Endothelial cell of umbilical vein (primary cell): Measurements from ENCODE around the gene WDR13. TPM values are rescaled to one million over a fixed set of nuclear protein-coding genes. Genes with fewer than 3 reads are reported as not detected.

ENCODE experiments used
- BruUV-seq: library from RNA; stranded (reverse); fragments of 400-500 nt; replicated peaks from 2 replicates; lab custom pipeline; 2021; lab: Mats Ljungman, UMichigan
- CTCF ChIA-PET: fragments of 300-600, 350-600 bp; sonication (Branson Sonifier 250); formaldehyde crosslinking; loops from one replicate; lab custom pipeline; 2021; ENCODE audit warnings: antibody characterized with exemption, inconsistent platforms; lab: Charles Lee
- POLR2A ChIA-PET: fragments of 300-600, 350-600 bp; sonication (Branson Sonifier 250); formaldehyde crosslinking; loops from one replicate; lab custom pipeline; 2021; ENCODE audit warnings: antibody characterized with exemption, inconsistent platforms; lab: Charles Lee
- DNase-seq: peaks from one replicate; pipeline ENCODE4 v3.0.0-alpha.2; 2011; ENCODE audit warnings: low read depth, low spot score
- FAIRE-seq: peaks from 2 replicates; lab custom pipeline; 2011; peaks lifted over from hg19 to GRCh38; lab: Jason Lieb, UNC
- H2AFZ ChIP-seq: 2 replicates; pipeline ENCODE4 v1.6.0; 2012; ENCODE audit warnings: low read depth, low read length, control low read depth, inconsistent platforms
- H3K27ac ChIP-seq: 2 replicates; pipeline ENCODE4 v1.5.1; 2011; ENCODE audit warnings: low read depth, mild to moderate bottlenecking, control low read depth, low read length, moderate library complexity; ENCODE audit not compliant: insufficient read depth
- H3K27me3 ChIP-seq, 2 experiments: 2 replicates each; pipeline versions ENCODE4 v1.6.0 to v1.6.1; 2011; ENCODE audit warnings: low read length in 2 of 2, mixed read lengths in 1 of 2; ENCODE audit not compliant: control insufficient read depth in 2 of 2, insufficient read depth in 2 of 2
- H3K36me3 ChIP-seq, 2 experiments: 2 replicates in 1 of 2; 3 replicates in 1 of 2; pipeline ENCODE4 v1.5.1; 2011; ENCODE audit warnings: low read length in 2 of 2, mild to moderate bottlenecking in 1 of 2, moderate library complexity in 1 of 2; ENCODE audit not compliant: control insufficient read depth in 2 of 2, insufficient read depth in 2 of 2; ENCODE audit errors: extremely low read depth in 1 of 2
- H3K4me1 ChIP-seq: 3 replicates; pipeline ENCODE4 v1.5.1; 2011; ENCODE audit warnings: mild to moderate bottlenecking, low read length; ENCODE audit not compliant: control insufficient read depth, insufficient read depth; ENCODE audit errors: extremely low read depth
- H3K4me2 ChIP-seq: 2 replicates; pipeline ENCODE4 v1.6.1; 2011; ENCODE audit warnings: low read length, control low read depth, mixed read lengths; ENCODE audit not compliant: insufficient read depth
- H3K4me3 ChIP-seq, 3 experiments: fragments of 200-600 bp in 1 of 3; sonication (generic), shearing (Covaris generic) in 1 of 3; replicated peaks in 1 of 3; 2 replicates each; pipeline ENCODE4 v1.5.1; 2011 to 2016; ENCODE audit warnings: control low read depth in 3 of 3, low read length in 3 of 3, mild to moderate bottlenecking in 2 of 3, inconsistent platforms in 1 of 3, low read depth in 1 of 3, moderate library complexity in 1 of 3; ENCODE audit not compliant: insufficient read depth in 1 of 3
- H3K79me2 ChIP-seq: 2 replicates; pipeline ENCODE4 v1.6.0; 2012; ENCODE audit warnings: low read length, inconsistent platforms; ENCODE audit not compliant: control insufficient read depth, insufficient read depth
- H3K9ac ChIP-seq: replicated peaks from 2 replicates; pipeline ENCODE3; 2011; ENCODE audit warnings: low read length, control low read depth; ENCODE audit not compliant: insufficient read depth; ENCODE audit errors: extremely low read depth
- H3K9me1 ChIP-seq: replicated peaks from 3 replicates; pipeline ENCODE4 v1.6.0; 2011; ENCODE audit warnings: mild to moderate bottlenecking, low read length; ENCODE audit not compliant: control insufficient read depth, insufficient read depth; ENCODE audit errors: extremely low read depth
- H3K9me3 ChIP-seq: replicated peaks from 2 replicates; pipeline ENCODE4 v1.5.1; 2012; ENCODE audit warnings: low read length, inconsistent platforms; ENCODE audit not compliant: control insufficient read depth, insufficient read depth
- H4K20me1 ChIP-seq: replicated peaks from 2 replicates; pipeline ENCODE3; 2011; ENCODE audit warnings: mild to moderate bottlenecking, low read length; ENCODE audit not compliant: control insufficient read depth, insufficient read depth; ENCODE audit errors: extremely low read depth
- EZH2 ChIP-seq: IDR thresholded peaks from 2 replicates; pipeline ENCODE4 v1.6.1; 2012; ENCODE audit warnings: borderline replicate concordance, low read depth, mild to moderate bottlenecking, moderate library complexity, low read length, inconsistent platforms; ENCODE audit not compliant: severe bottlenecking
- FOS ChIP-seq: IDR thresholded peaks from 2 replicates; pipeline ENCODE4 v1.6.1; 2011; ENCODE audit warnings: mild to moderate bottlenecking, low read length, moderate library complexity, borderline replicate concordance; ENCODE audit not compliant: insufficient read depth
- GATA2 ChIP-seq: IDR thresholded peaks from 2 replicates; pipeline ENCODE4 v1.7.0; 2011; ENCODE audit warnings: low read depth, mild to moderate bottlenecking, moderate library complexity, mixed read lengths, low read length; ENCODE audit not compliant: insufficient read length, insufficient read depth
- JUN ChIP-seq: IDR thresholded peaks from 2 replicates; pipeline ENCODE4 v1.6.1; 2011; ENCODE audit warnings: borderline replicate concordance, low read depth; ENCODE audit not compliant: insufficient read length, insufficient read depth
- MYC ChIP-seq: IDR thresholded peaks from one replicate; pipeline ENCODE4 v1.6.1; 2011; ENCODE audit warnings: mild to moderate bottlenecking, low read depth, low read length
- POLR2A ChIP-seq: IDR thresholded peaks from 2 replicates; pipeline ENCODE4 v1.6.1; 2012; ENCODE audit warnings: low read depth, mild to moderate bottlenecking, control low read depth, low read length
- POLR2AphosphoS5 ChIP-seq: IDR thresholded peaks from 2 replicates; pipeline ENCODE4 v1.6.1; 2012; ENCODE audit warnings: low read depth, mild to moderate bottlenecking, control low read depth, low read length, moderate library complexity; ENCODE audit not compliant: insufficient read depth
- dilution Hi-C: fragments of 300-500 bp; cut with MboI; formaldehyde crosslinking; loops from one replicate; pipeline ENCODE4 v1.15.0; 2019; ENCODE audit warnings: low sequenced_read_pairs; ENCODE audit not compliant: extremely low pct_ligation_motif_present
- intact Hi-C: fragments of 100-400 bp; cut with micrococcal nuclease; formaldehyde crosslinking; loops from one replicate; pipeline ENCODE4 v1.10.0; 2022
- polyA plus RNA-seq, 4 experiments: library from polyadenylated mRNA; depleted of rRNA in 3 of 4; stranded (reverse) in 3 of 4; unstranded in 1 of 4; fragments of >200 nt; gene quantifications; 2 replicates each; pipeline versions ENCODE4 v1.2.1 to v1.2.3, GENCODE V29; 2011 to 2012; ENCODE audit warnings: missing spikeins in 1 of 4
- total RNA-seq: library from RNA; stranded (reverse); gene quantifications from 2 replicates; pipeline ENCODE4 v1.2.3, GENCODE V29; 2021
- TF ChIP-seq, protein P1 (sequence below), 2 donors: IDR thresholded peaks; 1 replicate in 1 of 2; 2 replicates in 1 of 2; pipeline ENCODE4 v1.5.1; 2011; ENCODE audit warnings: low read length in 2 of 2, mild to moderate bottlenecking in 2 of 2, moderate library complexity in 2 of 2, control low read depth in 1 of 2, inconsistent platforms in 1 of 2, low read depth in 1 of 2; ENCODE audit not compliant: insufficient read depth in 1 of 2; ENCODE audit errors: extremely low read depth in 1 of 2
- TF ChIP-seq, protein P2 (sequence below): IDR thresholded peaks from 2 replicates; pipeline ENCODE4 v1.6.1; 2011; ENCODE audit not compliant: insufficient read depth, insufficient read length

The WDR13 gene
- total and polyA plus RNA-seq, 2 donors (not counting 3 experiments of a cell fraction or from before 2014, with no cell fraction given), result 85.0 to 169 TPM

DNA sequence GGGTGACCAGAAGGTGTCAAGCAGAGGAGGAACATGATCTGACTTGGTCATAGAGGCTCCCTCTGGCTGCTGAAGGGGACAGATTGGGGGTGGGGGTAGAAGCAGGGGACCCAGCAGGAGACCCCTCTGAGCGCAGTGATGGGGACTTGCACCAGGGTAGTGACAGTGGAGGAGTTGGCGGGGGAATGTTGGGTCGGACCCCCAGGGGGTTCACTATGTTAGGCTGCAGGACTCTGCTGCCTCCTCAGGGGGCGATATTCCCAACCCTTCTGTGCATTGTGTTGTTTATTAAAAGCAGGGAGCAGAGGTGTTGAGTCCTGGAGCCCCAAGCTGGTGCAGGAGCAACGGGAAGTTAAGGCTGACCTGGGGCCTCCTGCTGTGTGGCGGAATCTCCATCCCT is 8.8 kb downstream of the WDR13 start:
- no peak overlapping the region for H3K27ac ChIP-seq
- intact Hi-C loops (no loop called here), dilution Hi-C loops (no loop called here)
- no peak overlapping the region for H3K4me3 ChIP-seq
- peaks cover 0 to 18% of the 10 kb centered on the region in 2 experiments for H3K36me3 ChIP-seq
- H3K79me2 ChIP-seq, result no peaks in the 10 kb centered on the region
- no peaks in the 10 kb centered on the region for H4K20me1 ChIP-seq
- DNase-seq (no peak), FAIRE-seq (no peak)
- no peaks in the 10 kb centered on the region for H3K27me3 ChIP-seq
- H3K9me1 ChIP-seq, result no peaks in the 10 kb centered on the region
- no peaks in the 10 kb centered on the region for H3K9me3 ChIP-seq
- ChIA-PET POLR2A (no interaction called here), CTCF (no interaction called here)
- no peak overlapping the region for H3K9ac ChIP-seq
- no peaks in the 10 kb centered on the region for H3K4me1 ChIP-seq
- H3K4me2 ChIP-seq, result no peak overlapping the region
- TF ChIP-seq, protein P1, sequence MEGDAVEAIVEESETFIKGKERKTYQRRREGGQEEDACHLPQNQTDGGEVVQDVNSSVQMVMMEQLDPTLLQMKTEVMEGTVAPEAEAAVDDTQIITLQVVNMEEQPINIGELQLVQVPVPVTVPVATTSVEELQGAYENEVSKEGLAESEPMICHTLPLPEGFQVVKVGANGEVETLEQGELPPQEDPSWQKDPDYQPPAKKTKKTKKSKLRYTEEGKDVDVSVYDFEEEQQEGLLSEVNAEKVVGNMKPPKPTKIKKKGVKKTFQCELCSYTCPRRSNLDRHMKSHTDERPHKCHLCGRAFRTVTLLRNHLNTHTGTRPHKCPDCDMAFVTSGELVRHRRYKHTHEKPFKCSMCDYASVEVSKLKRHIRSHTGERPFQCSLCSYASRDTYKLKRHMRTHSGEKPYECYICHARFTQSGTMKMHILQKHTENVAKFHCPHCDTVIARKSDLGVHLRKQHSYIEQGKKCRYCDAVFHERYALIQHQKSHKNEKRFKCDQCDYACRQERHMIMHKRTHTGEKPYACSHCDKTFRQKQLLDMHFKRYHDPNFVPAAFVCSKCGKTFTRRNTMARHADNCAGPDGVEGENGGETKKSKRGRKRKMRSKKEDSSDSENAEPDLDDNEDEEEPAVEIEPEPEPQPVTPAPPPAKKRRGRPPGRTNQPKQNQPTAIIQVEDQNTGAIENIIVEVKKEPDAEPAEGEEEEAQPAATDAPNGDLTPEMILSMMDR (IDR thresholded peaks at IDR 0.05; ENCODE audit: extremely low read depth in 1 of 2, insufficient read depth in 1 of 2, low read depth in 1 of 2, low read length in 2 of 2), result peak in 1 of 2 donors; percentile 1
- TF ChIP-seq MYC, result no peak
- H2AFZ ChIP-seq, result no peak overlapping the region
- BruUV-seq, result no TSS peak

DNA sequence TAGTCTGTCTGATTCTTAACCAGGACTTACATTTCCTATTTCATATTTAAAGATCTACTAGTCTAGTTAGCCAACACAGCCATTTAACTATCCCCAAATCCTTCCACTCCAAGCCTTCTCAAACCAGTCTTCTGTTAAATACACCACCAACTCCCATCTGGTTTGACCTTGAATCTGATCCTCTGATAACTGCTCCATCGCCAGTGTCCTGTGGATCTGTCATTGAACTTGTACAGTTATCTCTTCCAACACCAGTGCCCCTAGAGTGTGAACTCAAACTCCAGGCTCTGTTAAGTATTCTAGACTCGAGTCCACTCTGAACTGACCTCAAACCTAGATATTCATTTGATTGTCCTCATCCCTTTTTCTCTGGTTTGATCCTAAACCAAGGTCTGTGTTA is 14.4 kb downstream of the WDR13 start:
- H2AFZ ChIP-seq, result no peak overlapping the region
- H3K9me1 ChIP-seq, result no peaks in the 10 kb centered on the region
- dilution Hi-C loops (no loop called here), intact Hi-C loops (no loop called here)
- ChIA-PET CTCF (no interaction called here), POLR2A (no interaction called here)
- H3K27ac ChIP-seq, result no peak overlapping the region
- no peak for FAIRE-seq
- DNase-seq, result no peak
- H3K36me3 ChIP-seq, result no peaks in the 10 kb centered on the region
- BruUV-seq, result no TSS peak
- no peaks in the 10 kb centered on the region for H3K79me2 ChIP-seq
- no peak overlapping the region for H3K4me3 ChIP-seq
- no peaks in the 10 kb centered on the region for H3K4me1 ChIP-seq
- H4K20me1 ChIP-seq, result no peaks in the 10 kb centered on the region
- no peaks in the 10 kb centered on the region for H3K27me3 ChIP-seq
- H3K9ac ChIP-seq, result no peak overlapping the region
- no peak overlapping the region for H3K4me2 ChIP-seq
- TF ChIP-seq GATA2, result no peak
- TF ChIP-seq POLR2AphosphoS5, result no peak
- no peak for TF ChIP-seq EZH2
- TF ChIP-seq FOS, result no peak
- TF ChIP-seq JUN, result no peak
- TF ChIP-seq, protein P1 (IDR thresholded peaks at IDR 0.05; ENCODE audit: extremely low read depth in 1 of 2, insufficient read depth in 1 of 2, low read depth in 1 of 2, low read length in 2 of 2), result no peak
- TF ChIP-seq POLR2A, result no peak
- TF ChIP-seq, protein P2, sequence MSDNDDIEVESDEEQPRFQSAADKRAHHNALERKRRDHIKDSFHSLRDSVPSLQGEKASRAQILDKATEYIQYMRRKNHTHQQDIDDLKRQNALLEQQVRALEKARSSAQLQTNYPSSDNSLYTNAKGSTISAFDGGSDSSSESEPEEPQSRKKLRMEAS, result no peak
- TF ChIP-seq MYC, result no peak
- no peaks in the 10 kb centered on the region for H3K9me3 ChIP-seq
